Heart left ventricle (tissue), 16 donors: ENCODE results near the gene CWC27. TPM values are rescaled to one million over a fixed set of nuclear protein-coding genes. Genes with fewer than 3 reads are reported as not detected.

ENCODE experiments used
- ATAC-seq, 4 donors: fragments of 200-7000 bp; cut with Tn5 transposase; one replicate each; pipeline ENCODE4 v1.9.1; 2020 to 2022; ENCODE audit warnings: moderate library complexity in 4 of 4, mild to moderate bottlenecking in 3 of 4, moderate number of reproducible peaks in 1 of 4
- DNase-seq, 5 donors: peaks; one replicate each; pipeline ENCODE4 v3.0.0-alpha.2; 2020
- H3K27ac ChIP-seq, 12 donors: fragments of 200-600 bp; sonication (generic) in 4 of 12; one replicate each; pipeline versions ENCODE4 v1.5.0 to v1.8.0; 2016 to 2022; ENCODE audit warnings: mild to moderate bottlenecking in 2 of 12
- H3K27me3 ChIP-seq, 9 donors: fragments of 200-600 bp; sonication (generic) in 2 of 9; one replicate each; pipeline versions ENCODE4 v1.5.1 to v1.8.0; 2016 to 2022; ENCODE audit warnings: mild to moderate bottlenecking in 3 of 9
- H3K36me3 ChIP-seq, 9 donors: fragments of 200-600 bp; sonication (generic) in 2 of 9; one replicate each; pipeline versions ENCODE4 v1.5.0 to v1.8.0; 2018 to 2022; ENCODE audit warnings: mild to moderate bottlenecking in 2 of 9
- H3K4me1 ChIP-seq, 12 donors: fragments of 200-600 bp; sonication (generic) in 4 of 12; one replicate each; pipeline versions ENCODE4 v1.5.0 to v1.8.0; 2016 to 2022; ENCODE audit warnings: mild to moderate bottlenecking in 3 of 12
- H3K4me3 ChIP-seq, 12 donors: fragments of 200-600 bp; sonication (generic) in 4 of 12; one replicate each; pipeline versions ENCODE4 v1.5.0 to v1.8.0; 2017 to 2022; ENCODE audit warnings: mild to moderate bottlenecking in 9 of 12, moderate library complexity in 4 of 12
- H3K9me3 ChIP-seq, 12 donors: fragments of 200-600 bp; sonication (generic) in 4 of 12; one replicate each; pipeline versions ENCODE4 v1.5.0 to v1.8.0; 2016 to 2022; ENCODE audit warnings: mild to moderate bottlenecking in 1 of 12
- POLR2A ChIP-seq, 2 donors: fragments of 450-650 bp; IDR thresholded peaks; one replicate each; pipeline ENCODE4 v1.6.1; 2017; ENCODE audit warnings: antibody characterized with exemption in 2 of 2, mild to moderate bottlenecking in 2 of 2, moderate library complexity in 2 of 2
- WGBS, 4 donors: extraction: QIAGEN DNeasy Blood & Tissue Kit in 2 of 4; methylation state at CpG; one replicate each; pipeline versions ENCODE4 v1.1.5 to v1.1.7; 2013 to 2018; 5-methylcytosine and 5-hydroxymethylcytosine counted together
- intact Hi-C, 10 donors: fragments of 100-400 bp; cut with DNase I; formaldehyde crosslinking; loops; one replicate each; pipeline versions ENCODE4 v1.11.1 to v1.14.2; 2022
- polyA plus RNA-seq, 2 donors: library from polyadenylated mRNA; stranded (reverse); fragments of 200-250 nt; gene quantifications; one replicate each; pipeline ENCODE4 v1.2.3, GENCODE V29; 2013
- total RNA-seq, 9 donors: library from RNA; depleted of rRNA in 2 of 9; stranded (reverse); fragments of >200 nt in 2 of 9; fragmentation: NEBNext Ultra II Directional in 3 of 9; extraction: Animal tissue kit (Norgen Biotek cat#: 25700) in 3 of 9; gene quantifications; one replicate each; pipeline versions ENCODE4 v1.1.0 to v1.2.4, GENCODE V29; 2016 to 2023
- TF ChIP-seq, protein P1 (sequence below), 12 donors: fragments of 200-600 bp; sonication (generic) in 4 of 12; IDR thresholded peaks; one replicate each; pipeline versions ENCODE4 v1.5.0 to v1.8.0; 2018 to 2022; ENCODE audit warnings: antibody characterized with exemption in 12 of 12, mild to moderate bottlenecking in 5 of 12
- donor health status: ischemic (EF 13 %, LVEDD 7.1; RV severe dilation, severe dysfunction).
- donor health status: healthy with polysubstance abuse.
- donor health status: DM: no; HTN: yes; CAD: no.
- donor health status: DM: no; HTN: no; CAD: no.
- donor health status: ischemic (EF 25% LVEDD 6.9; RV normal size, moderate dysfunction).
- donor health status: ischemic (EF 25% LVEDD 5.7; RV mildly dilated, moderate dysfunction).
- donor health status: healthy.
- donor health status: DM: yes; HTN: yes; CAD: no.
- donor health status: ischemic (EF 35%, LVEDD 5.7; RV mildly dilated, moderate dysfunction).
- donor health status: nonischemic (EF 11% LVEDD 7.7; RV severe dilation, severe dysfunction).
- donor health status: DM: yes; HTN: yes; CAD: no.
- donor health status: PGD.
- donor health status: ischemic (EF 29% LVEDD 5.4; RV normal size, mild dysfunction).
- donor health status: nonischemic (EF 23%, LVEDD 6.1; RV moderate dilation, normal function).

Gene CWC27
- total and polyA plus RNA-seq, 11 donors: 10.7 to 33.3 (median 23.5) TPM

DNA sequence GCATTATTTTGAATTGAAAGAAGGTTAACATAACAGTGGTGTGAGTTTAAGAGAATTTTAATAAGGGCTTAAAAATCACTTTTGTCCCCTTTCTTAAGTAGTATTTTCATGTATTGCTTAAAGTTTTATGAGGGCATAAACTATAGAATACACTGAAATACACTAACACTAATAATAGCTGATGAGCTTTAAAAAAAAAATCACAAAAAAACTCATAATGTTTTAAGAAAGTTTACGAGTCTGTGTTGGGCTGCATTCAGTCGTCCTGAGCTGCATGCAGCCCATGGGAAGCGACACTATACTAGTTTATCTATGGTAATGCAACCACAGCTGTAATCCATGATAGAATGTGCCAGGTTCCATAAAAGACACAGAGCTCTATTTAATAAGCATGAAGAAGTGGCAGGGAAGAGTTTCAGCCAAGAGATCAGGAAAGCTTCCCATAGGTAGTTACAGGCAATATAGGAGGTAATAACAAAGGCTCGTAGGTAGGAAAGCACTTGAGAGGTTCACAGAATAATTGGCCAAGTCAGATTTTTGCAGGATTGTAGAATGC, 4.7 kb upstream of the CWC27 start:
- no peak for ATAC-seq
- no peak for DNase-seq
- H3K4me3 ChIP-seq: no peak overlapping the region
- no peak for TF ChIP-seq POLR2A (IDR thresholded peaks at IDR 0.05)
- TF ChIP-seq, protein P1, sequence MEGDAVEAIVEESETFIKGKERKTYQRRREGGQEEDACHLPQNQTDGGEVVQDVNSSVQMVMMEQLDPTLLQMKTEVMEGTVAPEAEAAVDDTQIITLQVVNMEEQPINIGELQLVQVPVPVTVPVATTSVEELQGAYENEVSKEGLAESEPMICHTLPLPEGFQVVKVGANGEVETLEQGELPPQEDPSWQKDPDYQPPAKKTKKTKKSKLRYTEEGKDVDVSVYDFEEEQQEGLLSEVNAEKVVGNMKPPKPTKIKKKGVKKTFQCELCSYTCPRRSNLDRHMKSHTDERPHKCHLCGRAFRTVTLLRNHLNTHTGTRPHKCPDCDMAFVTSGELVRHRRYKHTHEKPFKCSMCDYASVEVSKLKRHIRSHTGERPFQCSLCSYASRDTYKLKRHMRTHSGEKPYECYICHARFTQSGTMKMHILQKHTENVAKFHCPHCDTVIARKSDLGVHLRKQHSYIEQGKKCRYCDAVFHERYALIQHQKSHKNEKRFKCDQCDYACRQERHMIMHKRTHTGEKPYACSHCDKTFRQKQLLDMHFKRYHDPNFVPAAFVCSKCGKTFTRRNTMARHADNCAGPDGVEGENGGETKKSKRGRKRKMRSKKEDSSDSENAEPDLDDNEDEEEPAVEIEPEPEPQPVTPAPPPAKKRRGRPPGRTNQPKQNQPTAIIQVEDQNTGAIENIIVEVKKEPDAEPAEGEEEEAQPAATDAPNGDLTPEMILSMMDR (IDR thresholded peaks at IDR 0.05): no peak
- H3K27me3 ChIP-seq: no peaks in the 10 kb centered on the region
- H3K9me3 ChIP-seq: no peaks in the 10 kb centered on the region
- no peak overlapping the region for H3K27ac ChIP-seq
- H3K4me1 ChIP-seq: peaks cover 3 to 51% (median 36%) of the 10 kb centered on the region in 12 donors
- peaks cover 0 to 31% (median 10%) of the 10 kb centered on the region in 9 donors for H3K36me3 ChIP-seq
- WGBS, 4 donors: 60 to 64% (median 62%) methylated on average over 4 of the region's 4 CpGs
- intact Hi-C loops: no loop called here

DNA sequence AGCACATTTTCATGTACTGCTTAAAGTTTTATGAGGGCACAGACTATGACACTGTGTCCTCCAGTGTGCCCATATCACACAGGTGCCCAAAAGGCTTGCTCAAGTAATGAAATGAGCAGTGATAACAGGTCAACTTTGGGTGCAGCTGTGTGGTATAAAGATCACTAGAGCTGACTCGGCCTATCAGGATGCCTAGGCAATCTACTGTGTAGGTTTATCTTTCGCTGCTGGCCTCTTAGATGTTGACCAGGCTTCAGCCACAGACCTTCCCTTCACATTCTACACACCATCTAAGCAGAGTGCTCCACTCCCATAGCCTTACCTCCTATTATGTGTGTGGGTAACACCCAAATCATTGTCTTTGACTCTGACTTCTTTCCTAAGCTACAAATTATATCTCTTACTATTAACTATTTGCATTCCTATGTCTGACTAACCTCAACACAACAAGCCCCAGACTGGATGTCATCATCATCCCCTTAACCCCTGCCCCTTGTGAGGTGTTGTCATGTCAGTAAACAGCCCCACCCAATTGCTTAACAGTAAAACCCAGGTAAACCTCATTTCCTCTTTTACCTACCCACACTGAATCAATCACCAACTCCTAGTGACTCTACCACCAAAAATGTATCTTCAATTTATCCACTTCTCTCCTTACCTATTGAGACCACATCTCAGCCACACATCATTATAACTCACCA, 2.8 kb upstream of the CWC27 start:
- peaks cover 9 to 51% (median 40%) of the 10 kb centered on the region in 12 donors for H3K4me1 ChIP-seq
- intact Hi-C loops: loop anchor here in 1 of 10 donors (5.0 kb wide), 1 partner anchor 619 kb away; no protein-coding TSS in a partner anchor
- H3K36me3 ChIP-seq: peaks cover 0 to 31% (median 7%) of the 10 kb centered on the region in 9 donors
- H3K27ac ChIP-seq: no peak overlapping the region
- no peaks in the 10 kb centered on the region for H3K27me3 ChIP-seq
- no peaks in the 10 kb centered on the region for H3K9me3 ChIP-seq
- DNase-seq (no peak), ATAC-seq (no peak)
- no peak for TF ChIP-seq POLR2A (IDR thresholded peaks at IDR 0.05)
- TF ChIP-seq, protein P1 (IDR thresholded peaks at IDR 0.05): no peak
- WGBS, 4 donors: 69 to 91% (median 76%) methylated on average over 2 of the region's 2 CpGs
- no peak overlapping the region for H3K4me3 ChIP-seq

DNA sequence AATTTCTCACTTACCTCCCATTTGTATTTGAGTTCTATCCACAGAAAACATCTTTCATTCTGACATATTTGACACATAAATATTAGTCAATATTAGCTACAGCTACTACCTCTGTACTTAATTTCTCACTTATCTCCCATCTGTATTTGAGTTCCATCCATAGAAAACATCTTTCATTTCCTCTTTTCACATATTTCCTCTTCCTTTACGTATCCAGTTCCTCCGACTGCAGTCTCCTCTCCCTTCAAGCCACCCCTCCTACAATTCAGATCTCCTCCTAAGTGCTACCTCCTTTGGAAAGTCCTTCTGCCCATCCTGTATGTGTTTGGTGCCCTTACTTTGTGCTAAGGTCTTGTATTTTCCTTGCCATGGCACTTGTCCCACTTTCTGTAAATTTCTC, 1.8 kb upstream of the CWC27 start:
- TF ChIP-seq, protein P1 (IDR thresholded peaks at IDR 0.05): no peak
- no peak for TF ChIP-seq POLR2A (IDR thresholded peaks at IDR 0.05)
- no peaks in the 10 kb centered on the region for H3K27me3 ChIP-seq
- ATAC-seq (no peak), DNase-seq (no peak)
- H3K4me1 ChIP-seq: peaks cover 9 to 51% (median 40%) of the 10 kb centered on the region in 12 donors
- H3K9me3 ChIP-seq: no peaks in the 10 kb centered on the region
- no peak overlapping the region for H3K27ac ChIP-seq
- intact Hi-C loops: loop anchor here in 1 of 10 donors (5.0 kb wide), 1 partner anchor 620 kb away; no protein-coding TSS in a partner anchor
- WGBS, 4 donors: 57 to 68% (median 64%) methylated on average over 2 of the region's 2 CpGs
- H3K4me3 ChIP-seq: peak overlapping the region in 10 of 12 donors; percentile 72 to 95 (median 84)
- peaks cover 0 to 22% (median 7%) of the 10 kb centered on the region in 9 donors for H3K36me3 ChIP-seq

DNA sequence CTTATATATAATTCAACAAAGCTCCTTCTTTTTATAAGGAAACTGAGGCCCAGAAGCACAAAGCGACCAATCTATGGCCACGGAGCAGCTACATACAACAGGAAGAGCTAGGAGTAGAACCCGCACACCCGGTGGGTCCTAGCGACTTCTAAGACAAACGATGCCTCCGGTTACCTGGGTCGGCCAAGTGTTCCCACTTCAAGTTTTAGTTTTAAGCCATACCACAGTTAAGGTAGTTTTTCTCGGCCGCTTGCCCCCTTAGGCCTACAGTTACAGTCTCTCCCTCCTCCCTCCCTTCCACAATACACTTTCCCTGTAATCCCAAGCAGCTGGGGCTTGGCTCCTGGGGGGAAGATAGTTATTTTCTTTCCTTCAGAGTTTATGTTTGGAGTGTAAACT, 772 bp upstream of the CWC27 start:
- WGBS, 4 donors: 0 to 1% (median 1%) methylated on average over 10 of the region's 10 CpGs
- intact Hi-C loops: loop anchor here in 1 of 10 donors (5.0 kb wide), 1 partner anchor 621 kb away; no protein-coding TSS in a partner anchor
- ATAC-seq (peak; percentile 22 to 45 (median 44)), DNase-seq (peak in 1 of 5 donors; percentile 16)
- peak overlapping the region; percentile 72 to 95 (median 86) for H3K4me3 ChIP-seq
- no peaks in the 10 kb centered on the region for H3K27me3 ChIP-seq
- H3K27ac ChIP-seq: peak overlapping the region; percentile 79 to 96 (median 89)
- TF ChIP-seq POLR2A (IDR thresholded peaks at IDR 0.05): no peak
- TF ChIP-seq, protein P1 (IDR thresholded peaks at IDR 0.05): no peak
- H3K4me1 ChIP-seq: peaks cover 9 to 51% (median 40%) of the 10 kb centered on the region in 12 donors
- H3K9me3 ChIP-seq: no peaks in the 10 kb centered on the region
- H3K36me3 ChIP-seq: peaks cover 0 to 22% (median 7%) of the 10 kb centered on the region in 9 donors
